AG04449 (cell line): Measurements from ENCODE around the gene UNC93B1.
"Not testable (repeated sequence)": the region's sequence is repeated elsewhere in the genome, so short reads cannot be mapped to it uniquely, and the experiment has no call there.

Source experiments
- CTCF ChIA-PET: fragments of 350-600 bp; formaldehyde crosslinking; extraction: SDS; loops from one replicate; lab custom pipeline; 2021; ENCODE audit warnings: antibody characterized with exemption; lab: Yijun Ruan, JAX
- POLR2A ChIA-PET: fragments of 400-600, 350-600 bp; formaldehyde crosslinking; extraction: SDS; loops from one replicate; lab custom pipeline; 2020; ENCODE audit warnings: antibody characterized with exemption, inconsistent platforms; lab: Yijun Ruan, JAX
- DNase-seq: peaks from one replicate; pipeline ENCODE4 v3.0.0-alpha.2; 2010; ENCODE audit warnings: low read depth, low spot score
- H3K4me3 ChIP-seq: 2 replicates; pipeline ENCODE4 v1.5.1; 2011; ENCODE audit warnings: low read depth, mild to moderate bottlenecking, control low read depth, low read length
- CTCF ChIP-seq: IDR thresholded peaks from one replicate; pipeline ENCODE4 v1.5.1; 2011; ENCODE audit warnings: mild to moderate bottlenecking, moderate library complexity, low read length, control low read depth, inconsistent platforms; ENCODE audit not compliant: insufficient read depth; ENCODE audit errors: missing control alignments

UNC93B1 gene

GRCh38 chr11:67974746-67975145, 29.2 kb downstream of the UNC93B1 start:
- CTCF ChIA-PET, DNase-seq, POLR2A ChIA-PET, H3K4me3 ChIP-seq: not testable (repeated sequence)

- H3K4me3 ChIP-seq, POLR2A ChIA-PET, DNase-seq: not testable (repeated sequence)
- CTCF ChIA-PET, result interaction anchor here (4.0 kb wide), 1 partner anchor 11 kb away, joined by 12 read pairs; no protein-coding TSS in a partner anchor
Observed at GRCh38 chr11:67965830-67966348, 38.0 kb downstream of the UNC93B1 start.

- H3K4me3 ChIP-seq, POLR2A ChIA-PET, DNase-seq: not testable (repeated sequence)
- CTCF ChIA-PET, result interaction anchor here (4.0 kb wide), 1 partner anchor 10 kb away, joined by 12 read pairs; no protein-coding TSS in a partner anchor
Observed at GRCh38 chr11:67964746-67965145, 39.2 kb downstream of the UNC93B1 start.

DNA sequence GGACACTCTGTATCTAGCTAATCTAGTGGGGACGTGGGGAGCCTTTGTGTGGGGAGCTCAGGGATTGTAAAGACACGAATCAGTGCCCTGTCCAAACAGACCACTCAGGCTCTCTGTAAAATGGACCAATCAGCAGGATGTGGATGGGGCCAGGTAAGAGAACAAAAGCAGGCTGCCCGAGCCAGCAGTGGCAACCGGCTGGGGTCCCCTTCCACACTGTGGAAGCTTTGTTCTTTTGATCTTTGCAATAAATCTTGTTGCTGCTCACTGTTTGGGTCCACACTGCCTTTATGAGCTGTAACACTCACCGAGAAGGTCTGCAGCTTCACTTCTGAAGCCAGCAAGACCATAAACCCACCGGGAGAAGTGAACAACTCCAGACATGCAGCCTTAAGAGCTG, 40.0 kb downstream of the UNC93B1 start:
- POLR2A ChIA-PET, H3K4me3 ChIP-seq, DNase-seq: not testable (repeated sequence)
- CTCF ChIA-PET, result interaction anchor here (4.0 kb wide), 1 partner anchor 9 kb away, joined by 12 read pairs; no protein-coding TSS in a partner anchor

GRCh38 chr11:67963217-67963616, 40.7 kb downstream of the UNC93B1 start:
- CTCF ChIA-PET, result interaction anchor here (4.0 kb wide), 1 partner anchor 8 kb away, joined by 12 read pairs; no protein-coding TSS in a partner anchor
- POLR2A ChIA-PET, result not testable (repeated sequence)

DNA sequence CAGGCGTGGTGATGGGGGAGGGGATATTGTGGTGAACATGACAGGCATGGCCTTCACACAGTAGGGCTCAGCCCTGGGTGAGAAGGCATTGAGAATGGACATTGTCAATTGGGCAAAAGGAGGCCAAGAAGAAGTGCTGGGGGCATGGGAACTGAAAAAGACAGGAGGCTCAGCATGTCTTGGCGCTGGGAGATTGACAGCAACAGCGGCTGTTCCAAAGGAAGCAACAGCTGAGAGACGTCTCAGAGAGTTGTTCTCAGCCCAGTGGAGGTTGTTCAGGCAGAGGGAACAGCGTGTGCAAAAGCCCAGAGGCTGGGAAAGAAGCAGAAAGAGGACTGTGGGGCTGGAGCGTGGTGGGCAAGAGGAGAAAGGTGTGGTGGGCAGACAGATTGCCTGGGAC, 47.7 kb downstream of the UNC93B1 start:
- DNase-seq, H3K4me3 ChIP-seq, POLR2A ChIA-PET: not testable (repeated sequence)
- CTCF ChIA-PET, result interaction anchor here (0.6 to 2.1 kb wide), 11 partner anchors 9 to 327 kb away, joined by 3 to 12 read pairs (median 3); partner anchors contain the start of genes ALDH3B1 and NUDT8

More at GRCh38 chr11:67963217-67963616, 40.7 kb downstream of the UNC93B1 start:
- H3K4me3 ChIP-seq, DNase-seq: not testable (repeated sequence)

DNA sequence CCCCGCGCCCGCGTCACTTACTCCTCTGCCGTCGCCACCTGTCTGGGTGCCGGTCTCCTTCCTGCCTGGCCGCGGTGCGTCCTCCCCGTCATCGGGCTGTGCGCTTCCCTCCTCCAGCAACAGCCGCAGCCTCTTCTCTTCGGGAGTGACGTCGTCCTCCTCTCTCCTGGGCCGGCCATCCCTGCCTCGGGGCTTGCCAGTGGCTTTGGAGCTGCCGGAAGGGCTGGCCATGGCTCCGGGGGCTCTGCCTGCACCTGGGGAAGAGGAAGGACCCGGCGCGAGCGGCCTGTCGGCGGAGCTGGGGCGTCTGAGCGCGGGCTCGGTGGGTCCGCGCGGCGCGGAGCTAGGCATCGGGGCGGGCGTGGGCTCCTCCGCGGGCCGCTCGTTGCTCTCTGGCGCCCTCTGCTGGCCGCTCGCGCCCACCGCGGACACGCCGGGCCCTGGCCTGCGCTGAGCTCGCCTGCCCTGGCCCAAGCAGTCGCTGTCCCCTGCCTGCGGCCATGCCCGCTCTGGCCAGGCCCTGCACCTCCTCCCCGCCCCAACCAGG, 48.4 kb downstream of the UNC93B1 start:
- POLR2A ChIA-PET, DNase-seq: not testable (repeated sequence)
- H3K4me3 ChIP-seq, result peak overlapping the region; percentile 52
- CTCF ChIA-PET, result interaction anchor here (0.6 to 2.1 kb wide), 13 partner anchors 9 to 326 kb away, joined by 3 to 12 read pairs (median 3); partner anchors contain the start of genes ALDH3B1 and NUDT8
- peak; percentile 78 for TF ChIP-seq CTCF

DNA sequence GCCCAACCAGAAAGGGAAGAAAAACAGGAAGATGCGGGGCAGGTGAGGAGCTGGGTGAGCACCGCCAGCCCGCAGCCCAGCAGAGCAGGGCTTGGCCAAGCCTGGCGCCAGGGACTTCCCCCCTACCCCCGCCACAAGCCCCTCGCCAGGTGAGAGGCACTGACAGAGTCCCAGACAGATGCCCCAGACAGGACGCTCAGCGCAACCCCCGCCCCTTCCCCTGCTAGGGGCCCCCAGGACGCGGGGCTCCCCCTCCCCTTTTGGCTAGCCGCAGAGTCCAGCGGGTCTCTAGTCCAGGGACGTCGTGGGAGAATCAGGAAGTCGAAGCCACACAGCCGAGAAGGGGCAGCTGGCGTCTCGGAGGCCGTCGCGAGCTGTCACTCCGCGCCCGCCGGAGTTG, 48.9 kb downstream of the UNC93B1 start:
- CTCF ChIA-PET, result interaction anchor here (0.6 to 2.1 kb wide), 11 partner anchors 8 to 326 kb away, joined by 3 to 12 read pairs (median 3); partner anchors contain the start of genes ALDH3B1 and NUDT8
- H3K4me3 ChIP-seq, DNase-seq, POLR2A ChIA-PET: not testable (repeated sequence)

GRCh38 chr11:67954251-67954650, 49.6 kb downstream of the UNC93B1 start:
- CTCF ChIA-PET, result interaction anchor here (2.1 kb wide), 1 partner anchor 11 kb away, joined by 12 read pairs; no protein-coding TSS in a partner anchor

GRCh38 chr11:67950705-67951104, 53.2 kb downstream of the UNC93B1 start:
- POLR2A ChIA-PET, CTCF ChIA-PET, DNase-seq, H3K4me3 ChIP-seq: not testable (repeated sequence)

More at GRCh38 chr11:67954251-67954650, 49.6 kb downstream of the UNC93B1 start:
- POLR2A ChIA-PET, H3K4me3 ChIP-seq, DNase-seq: not testable (repeated sequence)

- H3K4me3 ChIP-seq, POLR2A ChIA-PET, DNase-seq: not testable (repeated sequence)
- CTCF ChIA-PET, result interaction anchor here (1.4 kb wide), 1 partner anchor 8 kb away, joined by 5 read pairs; no protein-coding TSS in a partner anchor
Observed at GRCh38 chr11:67947785-67948184, 56.1 kb downstream of the UNC93B1 start.

DNA sequence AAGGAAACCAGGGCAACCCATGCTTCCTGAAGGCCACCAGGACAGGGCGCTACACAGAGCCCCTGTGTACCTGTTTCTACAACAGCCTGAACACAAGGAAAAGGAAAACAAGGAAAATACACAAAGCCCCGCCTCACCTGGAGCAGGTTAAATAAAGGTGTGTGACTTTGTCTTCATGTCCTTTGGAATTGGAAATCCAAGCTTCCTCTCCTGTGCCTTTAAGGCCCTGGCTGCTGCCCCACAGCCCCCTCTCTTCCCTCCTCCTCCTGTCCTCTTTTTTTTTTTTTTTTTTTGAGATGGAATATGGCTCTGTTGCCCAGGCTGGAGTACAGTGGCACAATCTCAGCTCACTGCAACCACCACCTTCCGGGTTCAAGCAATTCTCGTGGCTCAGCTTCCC, 57.5 kb downstream of the UNC93B1 start:
- CTCF ChIA-PET, result interaction anchor here (1.4 kb wide), 1 partner anchor 10 kb away, joined by 5 read pairs; no protein-coding TSS in a partner anchor
- H3K4me3 ChIP-seq, POLR2A ChIA-PET, DNase-seq: not testable (repeated sequence)

GRCh38 chr11:67943406-67943805, 60.5 kb downstream of the UNC93B1 start:
- CTCF ChIA-PET, result interaction anchor here (1.6 kb wide), 1 partner anchor 12 kb away, joined by 3 read pairs; no protein-coding TSS in a partner anchor
- DNase-seq, POLR2A ChIA-PET, H3K4me3 ChIP-seq: not testable (repeated sequence)
